Tibial artery (tissue), 4 donors: ENCODE data around the gene SLC25A26.

ENCODE experiments used
- DNase-seq, 2 donors: peaks; one replicate each; pipeline ENCODE4 v3.0.0-alpha.2; 2019
- H3K27ac ChIP-seq, 2 donors: fragments of 200-600 bp; sonication (generic) in 1 of 2; 1 replicate in 1 of 2; 2 replicates in 1 of 2; pipeline ENCODE4 v1.5.1; 2018 to 2019; ENCODE audit warnings: mild to moderate bottlenecking in 1 of 2
- H3K27me3 ChIP-seq, 2 donors: fragments of 200-600 bp; sonication (generic) in 1 of 2; one replicate each; pipeline versions ENCODE4 v1.5.1 to v1.6.0; 2016 to 2019
- H3K36me3 ChIP-seq, 3 donors: fragments of 200-600 bp; sonication (generic) in 2 of 3; one replicate each; pipeline ENCODE4 v1.5.1; 2016 to 2019; ENCODE audit warnings: mild to moderate bottlenecking in 2 of 3
- H3K4me1 ChIP-seq, 4 donors: fragments of 200-600 bp; sonication (generic) in 2 of 4; 1 replicate in 3 of 4; 2 replicates in 1 of 4; pipeline ENCODE4 v1.5.1; 2016 to 2019
- H3K4me3 ChIP-seq, 2 donors: fragments of 200-600 bp; sonication (generic) in 1 of 2; 1 replicate in 1 of 2; 2 replicates in 1 of 2; pipeline ENCODE4 v1.5.1; 2018 to 2019; ENCODE audit warnings: mild to moderate bottlenecking in 2 of 2
- H3K9me3 ChIP-seq, 3 donors: fragments of 200-600 bp; sonication (generic) in 1 of 3; one replicate each; pipeline ENCODE4 v1.5.1; 2016 to 2019
- intact Hi-C: fragments of 100-400 bp; cut with DNase I; formaldehyde crosslinking; loops from one replicate; pipeline ENCODE4 v1.15.0; 2023; ENCODE audit warnings: low total_unique reads
- TF ChIP-seq, protein P1 (sequence below), 2 experiments: fragments of 200-600 bp in 1 of 2; fragments of 450-650 bp in 1 of 2; IDR thresholded peaks; one replicate each; pipeline ENCODE4 v1.5.1; 2017 to 2019; ENCODE audit warnings: antibody characterized with exemption in 2 of 2, mild to moderate bottlenecking in 1 of 2, moderate library complexity in 1 of 2

SLC25A26 gene

DNA sequence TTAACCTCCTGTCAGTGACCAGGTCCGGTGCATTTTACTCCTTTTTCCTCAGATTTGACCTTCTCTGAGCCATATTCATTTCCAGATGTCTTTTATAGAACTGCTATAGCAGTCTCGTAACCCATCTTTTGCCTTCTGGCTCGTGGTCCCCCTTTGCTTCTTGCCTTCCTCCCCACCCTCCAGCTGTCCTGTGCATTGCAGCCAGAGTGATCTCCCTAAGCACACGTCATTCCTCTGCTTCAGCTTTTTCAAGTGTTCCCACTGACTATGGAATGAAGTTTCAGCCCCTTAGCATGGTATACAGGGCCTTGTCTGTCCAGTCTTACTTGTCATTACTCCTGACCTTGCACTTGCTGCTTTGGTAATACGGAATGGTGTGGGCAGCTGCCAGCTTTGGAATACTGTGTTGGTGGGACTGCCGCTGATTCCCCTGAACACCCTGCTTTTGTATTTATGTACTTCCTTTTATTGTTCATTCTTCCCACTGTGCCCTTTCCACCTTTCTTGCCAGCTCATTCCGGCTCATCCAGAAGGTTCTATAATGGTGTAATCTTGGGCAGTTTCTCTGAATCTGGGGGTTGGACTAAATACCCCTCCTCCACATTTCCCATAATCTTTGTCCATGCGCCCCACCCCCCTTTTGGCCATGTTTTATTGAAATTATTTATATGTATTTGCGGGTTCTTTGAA is 38.9 kb downstream of the SLC25A26 start:
- TF ChIP-seq, protein P1, sequence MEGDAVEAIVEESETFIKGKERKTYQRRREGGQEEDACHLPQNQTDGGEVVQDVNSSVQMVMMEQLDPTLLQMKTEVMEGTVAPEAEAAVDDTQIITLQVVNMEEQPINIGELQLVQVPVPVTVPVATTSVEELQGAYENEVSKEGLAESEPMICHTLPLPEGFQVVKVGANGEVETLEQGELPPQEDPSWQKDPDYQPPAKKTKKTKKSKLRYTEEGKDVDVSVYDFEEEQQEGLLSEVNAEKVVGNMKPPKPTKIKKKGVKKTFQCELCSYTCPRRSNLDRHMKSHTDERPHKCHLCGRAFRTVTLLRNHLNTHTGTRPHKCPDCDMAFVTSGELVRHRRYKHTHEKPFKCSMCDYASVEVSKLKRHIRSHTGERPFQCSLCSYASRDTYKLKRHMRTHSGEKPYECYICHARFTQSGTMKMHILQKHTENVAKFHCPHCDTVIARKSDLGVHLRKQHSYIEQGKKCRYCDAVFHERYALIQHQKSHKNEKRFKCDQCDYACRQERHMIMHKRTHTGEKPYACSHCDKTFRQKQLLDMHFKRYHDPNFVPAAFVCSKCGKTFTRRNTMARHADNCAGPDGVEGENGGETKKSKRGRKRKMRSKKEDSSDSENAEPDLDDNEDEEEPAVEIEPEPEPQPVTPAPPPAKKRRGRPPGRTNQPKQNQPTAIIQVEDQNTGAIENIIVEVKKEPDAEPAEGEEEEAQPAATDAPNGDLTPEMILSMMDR (IDR thresholded peaks at IDR 0.05) = no peak
- H3K4me1 ChIP-seq = no peaks in the 10 kb centered on the region
- intact Hi-C loops = loop anchor here (10.0 kb wide), 1 partner anchor 565 kb away; no protein-coding TSS in a partner anchor
- H3K27me3 ChIP-seq = no peaks in the 10 kb centered on the region
- H3K4me3 ChIP-seq = no peak overlapping the region
- DNase-seq = no peak
- H3K9me3 ChIP-seq = no peaks in the 10 kb centered on the region
- H3K36me3 ChIP-seq = peaks cover 0 to 24% (median 0%) of the 10 kb centered on the region in 3 donors
- H3K27ac ChIP-seq = no peak overlapping the region

DNA sequence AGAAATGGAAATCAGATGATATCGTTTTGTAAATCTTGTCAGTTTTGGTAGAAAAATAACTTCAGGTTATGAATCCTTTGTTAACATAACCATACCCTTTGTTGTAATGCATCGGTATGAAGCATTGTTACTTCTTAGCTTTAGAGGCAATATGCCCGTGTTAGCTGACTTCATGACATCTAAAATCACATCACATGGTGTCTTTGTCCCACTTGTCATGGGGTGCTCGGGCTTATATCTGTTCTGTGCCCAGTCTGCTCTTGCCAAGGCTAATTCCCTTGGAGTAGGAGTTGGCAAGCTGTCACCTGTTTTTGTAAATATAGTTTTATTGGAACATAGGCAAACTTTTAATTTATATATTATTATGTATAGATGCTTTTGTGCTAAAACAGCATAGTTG is 39.6 kb downstream of the SLC25A26 start:
- DNase-seq = no peak
- no peak overlapping the region for H3K27ac ChIP-seq
- H3K4me3 ChIP-seq = no peak overlapping the region
- peaks cover 0 to 28% (median 0%) of the 10 kb centered on the region in 3 donors for H3K36me3 ChIP-seq
- TF ChIP-seq, protein P1 (IDR thresholded peaks at IDR 0.05) = no peak
- intact Hi-C loops = no loop called here
- H3K27me3 ChIP-seq = no peaks in the 10 kb centered on the region
- H3K4me1 ChIP-seq = no peaks in the 10 kb centered on the region
- H3K9me3 ChIP-seq = no peaks in the 10 kb centered on the region

DNA sequence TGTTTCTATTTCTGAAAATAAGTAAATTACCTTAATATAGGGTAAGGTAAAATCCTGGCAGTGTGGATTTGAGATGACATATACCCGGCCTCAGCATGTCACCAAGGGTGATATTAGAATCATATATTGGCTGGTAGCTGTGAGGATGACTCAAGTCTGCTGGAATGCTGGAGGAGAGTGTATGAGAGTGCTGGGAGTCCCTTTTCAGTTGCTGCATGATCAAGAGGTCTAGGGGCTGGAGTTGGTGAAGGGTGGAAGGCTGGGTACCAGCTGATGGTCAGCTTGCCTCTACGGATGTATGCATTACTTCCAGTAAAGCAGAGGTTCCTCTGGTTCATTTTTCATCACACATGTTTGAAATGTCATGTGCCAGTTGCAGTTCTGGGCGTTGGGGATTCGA is 40.6 kb downstream of the SLC25A26 start:
- no peaks in the 10 kb centered on the region for H3K27me3 ChIP-seq
- no peaks in the 10 kb centered on the region for H3K4me1 ChIP-seq
- DNase-seq = no peak
- TF ChIP-seq, protein P1 (IDR thresholded peaks at IDR 0.05) = no peak
- H3K9me3 ChIP-seq = no peaks in the 10 kb centered on the region
- intact Hi-C loops = no loop called here
- no peak overlapping the region for H3K4me3 ChIP-seq
- peaks cover 0 to 28% (median 0%) of the 10 kb centered on the region in 3 donors for H3K36me3 ChIP-seq
- H3K27ac ChIP-seq = no peak overlapping the region

DNA sequence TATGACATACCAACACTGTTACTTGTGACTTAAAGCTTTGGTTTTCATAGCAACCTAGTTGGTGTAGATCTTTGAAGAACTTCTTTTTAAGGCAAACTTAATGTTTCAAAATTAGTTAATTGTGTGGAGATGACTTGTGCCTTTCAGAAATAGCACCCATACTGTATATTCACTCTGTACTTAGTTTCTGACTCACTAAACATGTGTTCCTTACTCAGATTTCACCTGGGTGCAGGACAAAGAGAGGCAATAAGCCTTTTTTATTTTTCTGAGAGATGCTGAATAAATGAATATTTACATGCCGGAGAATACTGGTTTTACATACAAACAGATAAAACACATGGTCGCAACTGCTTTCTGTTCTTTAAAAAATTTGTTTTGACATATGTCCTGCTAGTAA is 44.8 kb downstream of the SLC25A26 start:
- no peak for DNase-seq
- TF ChIP-seq, protein P1 (IDR thresholded peaks at IDR 0.05) = no peak
- H3K27me3 ChIP-seq = no peaks in the 10 kb centered on the region
- H3K9me3 ChIP-seq = no peaks in the 10 kb centered on the region
- no peak overlapping the region for H3K4me3 ChIP-seq
- H3K27ac ChIP-seq = no peak overlapping the region
- intact Hi-C loops = no loop called here
- H3K4me1 ChIP-seq = no peaks in the 10 kb centered on the region
- H3K36me3 ChIP-seq = peaks cover 0 to 21% (median 0%) of the 10 kb centered on the region in 3 donors

DNA sequence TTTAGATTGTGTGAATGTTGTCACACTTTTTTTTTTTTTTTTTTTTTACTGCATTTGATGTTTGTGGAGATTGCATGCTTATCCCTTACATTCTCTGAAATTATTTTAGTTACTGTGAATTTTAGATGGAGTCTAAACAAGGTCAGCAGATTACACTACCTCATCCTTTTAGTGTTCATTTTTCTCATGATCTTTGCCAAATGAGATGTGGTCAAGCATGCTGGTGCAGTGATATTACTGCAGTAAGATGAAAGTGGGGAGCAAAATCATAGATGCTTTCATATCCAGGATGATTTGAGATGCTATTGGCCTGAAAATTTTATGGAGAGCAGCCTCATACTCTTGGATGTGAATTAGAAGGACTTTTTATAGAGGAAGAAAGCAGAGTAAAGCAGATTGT is 45.8 kb downstream of the SLC25A26 start:
- no peaks in the 10 kb centered on the region for H3K9me3 ChIP-seq
- no peak overlapping the region for H3K27ac ChIP-seq
- intact Hi-C loops = no loop called here
- H3K4me3 ChIP-seq = no peak overlapping the region
- H3K27me3 ChIP-seq = no peaks in the 10 kb centered on the region
- TF ChIP-seq, protein P1 (IDR thresholded peaks at IDR 0.05) = no peak
- peaks cover 0 to 21% (median 0%) of the 10 kb centered on the region in 3 donors for H3K36me3 ChIP-seq
- no peak for DNase-seq
- H3K4me1 ChIP-seq = no peaks in the 10 kb centered on the region
